ENCODE data around the gene UBL4A. TPM values are rescaled to one million over a fixed set of nuclear protein-coding genes. Genes with fewer than 3 reads are reported as not detected.
A peak's percentile ranks its signal among the peaks of the same experiment; 100 is the strongest.

The UBL4A gene
- total and polyA plus RNA-seq, 7 experiments from 2014 or later, result 9.2 to 65.7 (median 33.8) TPM

DNA sequence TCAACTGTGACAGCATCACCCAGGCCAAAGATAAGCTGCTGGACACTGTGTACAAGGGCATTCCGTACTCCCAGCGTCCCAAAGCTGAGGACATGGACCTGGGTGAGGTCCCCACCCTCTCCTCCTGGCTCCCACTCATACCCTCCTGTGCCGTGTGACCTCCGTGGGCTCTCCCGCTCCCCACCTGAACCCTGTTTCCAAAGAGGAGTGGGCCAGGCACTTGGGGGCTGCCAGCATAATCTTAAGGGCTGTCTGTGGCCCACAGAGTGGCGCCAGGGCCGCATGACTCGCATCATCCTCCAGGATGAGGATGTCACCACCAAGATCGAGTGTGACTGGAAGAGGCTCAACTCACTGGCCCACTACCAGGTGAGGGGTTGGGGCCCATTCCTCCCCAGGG is 17.3 kb downstream of the UBL4A start:
- Mint-ChIP-seq H3K9me3 (peaks cover 0 to 2% (median 0%) of the 10 kb centered on the region in 11 donors), H3K4me1 (peaks cover 0 to 2% (median 0%) of the 10 kb centered on the region in 7 donors), H3K27me3 (no peaks in the 10 kb centered on the region), H3K36me3 (no peaks in the 10 kb centered on the region), H3K4me3 (no peak overlapping the region), H3K27ac (no peak overlapping the region)
- CTCF ChIA-PET, result no interaction called here
- Histone ChIP-seq H3K27ac (ENCODE audit: low read depth, low read length) (no peak overlapping the region), H3K4me3 (ENCODE audit: low read length) (no peak overlapping the region), H3K27me3 (ENCODE audit: control insufficient read depth in 2 of 2, insufficient read depth in 2 of 2, low read length in 2 of 2) (no peaks in the 10 kb centered on the region), H3K4me1 (ENCODE audit: control insufficient read depth in 2 of 2, insufficient read depth in 2 of 2, low read length in 2 of 2) (no peaks in the 10 kb centered on the region), H3K36me3 (ENCODE audit: control insufficient read depth in 2 of 3, insufficient read depth in 3 of 3, low read length in 3 of 3) (peaks cover 0 to 66% (median 0%) of the 10 kb centered on the region in 3 experiments), H3K9me3 (ENCODE audit: control insufficient read depth in 2 of 3, low read length in 3 of 3) (no peaks in the 10 kb centered on the region)
- ATAC-seq, result no peak
- DNase-seq, result no peak
- intact Hi-C loops (cut with micrococcal nuclease), result no loop called here
- POLR2A ChIA-PET, result no interaction called here

DNA sequence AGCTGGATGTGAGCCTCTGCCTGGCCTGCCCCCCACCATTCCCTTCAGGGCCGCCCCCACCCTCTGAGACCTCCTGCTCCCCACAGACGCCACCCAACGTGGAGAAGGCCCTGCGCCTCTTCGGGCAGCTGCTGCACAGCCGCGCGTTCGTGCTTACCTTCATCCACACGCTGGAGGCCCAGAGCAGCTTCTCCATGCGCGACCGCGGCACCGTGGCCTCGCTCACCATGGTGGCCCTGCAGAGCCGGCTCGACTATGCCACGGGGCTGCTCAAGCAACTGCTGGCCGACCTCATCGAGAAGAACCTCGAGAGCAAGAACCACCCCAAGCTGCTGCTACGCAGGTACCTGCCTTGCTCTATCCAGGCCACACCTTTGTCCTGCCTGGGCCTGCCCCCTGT is 18.2 kb downstream of the UBL4A start:
- H3K27me3 ChIP-seq (ENCODE audit: control insufficient read depth in 2 of 2, insufficient read depth in 2 of 2, low read length in 2 of 2), result no peaks in the 10 kb centered on the region
- Mint-ChIP-seq H3K4me1 (no peaks in the 10 kb centered on the region), H3K27ac (no peak overlapping the region), H3K4me3 (no peak overlapping the region), H3K9me3 (peaks cover 0 to 2% (median 0%) of the 10 kb centered on the region in 11 donors), H3K36me3 (no peaks in the 10 kb centered on the region), H3K27me3 (no peaks in the 10 kb centered on the region)
- intact Hi-C loops (cut with micrococcal nuclease), result no loop called here
- H3K4me3 ChIP-seq (ENCODE audit: low read length), result no peak overlapping the region
- ChIA-PET POLR2A (no interaction called here), CTCF (no interaction called here)
- H3K27ac ChIP-seq (ENCODE audit: low read depth, low read length), result no peak overlapping the region
- H3K9me3 ChIP-seq (ENCODE audit: control insufficient read depth in 2 of 3, low read length in 3 of 3), result no peaks in the 10 kb centered on the region
- H3K36me3 ChIP-seq (ENCODE audit: control insufficient read depth in 2 of 3, insufficient read depth in 3 of 3, low read length in 3 of 3), result peaks cover 0 to 72% (median 0%) of the 10 kb centered on the region in 3 experiments
- no peaks in the 10 kb centered on the region for H3K4me1 ChIP-seq (ENCODE audit: control insufficient read depth in 2 of 2, insufficient read depth in 2 of 2, low read length in 2 of 2)
- DNase-seq (no peak), ATAC-seq (no peak)

DNA sequence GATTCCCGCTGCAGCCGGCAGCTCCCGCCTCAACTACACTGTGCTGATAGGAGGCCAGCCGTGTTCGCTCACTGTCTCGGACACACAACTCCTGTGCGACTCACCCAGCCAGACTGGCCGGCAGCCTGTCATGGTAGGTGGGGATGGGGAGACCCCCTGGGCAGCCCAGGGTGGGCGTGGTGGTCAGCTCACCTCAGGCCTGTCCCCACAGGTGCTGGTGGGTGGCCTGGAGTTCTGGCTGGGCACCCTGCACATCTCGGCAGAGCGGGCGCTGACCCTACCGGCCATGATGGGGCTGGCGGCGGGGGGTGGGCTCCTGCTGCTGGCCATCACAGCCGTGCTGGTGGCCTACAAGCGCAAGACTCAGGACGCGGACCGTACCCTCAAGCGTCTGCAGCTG is 18.9 kb downstream of the UBL4A start:
- Mint-ChIP-seq H3K27ac (no peak overlapping the region), H3K36me3 (no peaks in the 10 kb centered on the region), H3K4me1 (peaks cover 0 to 4% (median 0%) of the 10 kb centered on the region in 7 donors), H3K9me3 (no peaks in the 10 kb centered on the region), H3K27me3 (no peaks in the 10 kb centered on the region), H3K4me3 (no peak overlapping the region)
- DNase-seq (no peak), ATAC-seq (no peak)
- Histone ChIP-seq H3K27ac (ENCODE audit: low read depth, low read length) (no peak overlapping the region), H3K36me3 (ENCODE audit: control insufficient read depth in 2 of 3, insufficient read depth in 3 of 3, low read length in 3 of 3) (peaks cover 0 to 76% (median 0%) of the 10 kb centered on the region in 3 experiments), H3K4me3 (ENCODE audit: low read length) (no peak overlapping the region), H3K9me3 (ENCODE audit: control insufficient read depth in 2 of 3, low read length in 3 of 3) (no peaks in the 10 kb centered on the region), H3K4me1 (ENCODE audit: control insufficient read depth in 2 of 2, insufficient read depth in 2 of 2, low read length in 2 of 2) (no peaks in the 10 kb centered on the region), H3K27me3 (ENCODE audit: control insufficient read depth in 2 of 2, insufficient read depth in 2 of 2, low read length in 2 of 2) (no peaks in the 10 kb centered on the region)
- POLR2A ChIA-PET, result no interaction called here
- intact Hi-C loops (cut with micrococcal nuclease), result no loop called here
- CTCF ChIA-PET, result no interaction called here

DNA sequence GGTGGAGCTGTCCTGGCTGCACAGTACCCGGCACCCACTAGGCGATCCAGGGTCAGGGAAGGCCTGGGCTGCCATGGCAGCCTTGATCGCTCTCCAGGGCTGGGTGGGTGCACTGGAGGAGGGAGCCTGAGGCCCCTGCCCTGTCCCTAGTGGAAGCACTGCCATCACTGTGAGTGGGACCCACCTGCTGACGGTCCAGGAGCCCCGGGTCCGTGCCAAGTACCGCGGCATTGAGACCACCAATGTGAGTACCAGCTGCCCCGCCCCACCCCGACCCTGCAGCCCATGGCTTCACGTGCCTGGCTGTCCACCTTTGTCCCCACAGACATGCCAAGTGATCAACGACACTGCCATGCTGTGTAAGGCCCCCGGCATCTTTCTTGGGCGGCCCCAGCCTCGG is 19.5 kb downstream of the UBL4A start:
- Mint-ChIP-seq H3K36me3 (no peaks in the 10 kb centered on the region), H3K9me3 (no peaks in the 10 kb centered on the region), H3K4me1 (peaks cover 0 to 4% (median 0%) of the 10 kb centered on the region in 7 donors), H3K4me3 (no peak overlapping the region), H3K27me3 (no peaks in the 10 kb centered on the region), H3K27ac (no peak overlapping the region)
- no peaks in the 10 kb centered on the region for H3K4me1 ChIP-seq (ENCODE audit: control insufficient read depth in 2 of 2, insufficient read depth in 2 of 2, low read length in 2 of 2)
- peaks cover 0 to 75% (median 0%) of the 10 kb centered on the region in 3 experiments for H3K36me3 ChIP-seq (ENCODE audit: control insufficient read depth in 2 of 3, insufficient read depth in 3 of 3, low read length in 3 of 3)
- no peak for ATAC-seq
- ChIA-PET CTCF (no interaction called here), POLR2A (interaction anchor here (1.3 kb wide), 1 partner anchor 9 kb away, joined by 4 read pairs; no protein-coding TSS in a partner anchor)
- intact Hi-C loops (cut with micrococcal nuclease), result no loop called here
- H3K27me3 ChIP-seq (ENCODE audit: control insufficient read depth in 2 of 2, insufficient read depth in 2 of 2, low read length in 2 of 2), result no peaks in the 10 kb centered on the region
- H3K27ac ChIP-seq (ENCODE audit: low read depth, low read length), result no peak overlapping the region
- H3K9me3 ChIP-seq (ENCODE audit: control insufficient read depth in 2 of 3, low read length in 3 of 3), result no peaks in the 10 kb centered on the region
- no peak for DNase-seq
- H3K4me3 ChIP-seq (ENCODE audit: low read length), result no peak overlapping the region

DNA sequence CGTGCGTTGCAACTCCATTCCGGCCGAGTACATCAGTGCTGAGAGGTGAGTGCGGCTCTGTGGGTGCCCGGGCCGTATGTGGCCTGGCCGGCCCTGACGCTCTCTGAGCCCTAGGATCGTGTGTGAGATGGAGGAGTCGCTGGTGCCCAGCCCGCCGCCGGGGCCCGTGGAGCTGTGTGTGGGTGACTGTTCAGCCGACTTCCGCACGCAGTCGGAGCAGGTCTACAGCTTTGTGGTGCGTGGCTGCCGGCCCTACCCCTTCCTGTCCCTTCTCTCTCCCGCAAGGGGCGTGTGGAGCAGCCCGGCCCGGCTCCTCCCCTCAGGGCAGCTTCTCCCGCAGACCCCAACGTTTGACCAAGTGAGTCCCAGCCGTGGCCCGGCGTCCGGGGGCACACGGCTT is 20.4 kb downstream of the UBL4A start:
- Histone ChIP-seq H3K4me1 (ENCODE audit: control insufficient read depth in 2 of 2, insufficient read depth in 2 of 2, low read length in 2 of 2) (no peaks in the 10 kb centered on the region), H3K9me3 (ENCODE audit: control insufficient read depth in 2 of 3, low read length in 3 of 3) (no peaks in the 10 kb centered on the region), H3K27ac (ENCODE audit: low read depth, low read length) (no peak overlapping the region), H3K36me3 (ENCODE audit: control insufficient read depth in 2 of 3, insufficient read depth in 3 of 3, low read length in 3 of 3) (peaks cover 0 to 70% (median 0%) of the 10 kb centered on the region in 3 experiments), H3K4me3 (ENCODE audit: low read length) (no peak overlapping the region), H3K27me3 (ENCODE audit: control insufficient read depth in 2 of 2, insufficient read depth in 2 of 2, low read length in 2 of 2) (no peaks in the 10 kb centered on the region)
- Mint-ChIP-seq H3K4me3 (no peak overlapping the region), H3K27ac (no peak overlapping the region), H3K9me3 (no peaks in the 10 kb centered on the region), H3K27me3 (no peaks in the 10 kb centered on the region), H3K4me1 (peaks cover 0 to 7% (median 0%) of the 10 kb centered on the region in 7 donors), H3K36me3 (peaks cover 0 to 2% (median 0%) of the 10 kb centered on the region in 5 donors)
- no peak for DNase-seq
- POLR2A ChIA-PET, result interaction anchor here (0.6 to 1.4 kb wide), 4 partner anchors 10 to 42 kb away, joined by 3 to 4 read pairs (median 3); no protein-coding TSS in a partner anchor
- ATAC-seq, result no peak
- intact Hi-C loops (cut with micrococcal nuclease), result no loop called here
- CTCF ChIA-PET, result no interaction called here

DNA sequence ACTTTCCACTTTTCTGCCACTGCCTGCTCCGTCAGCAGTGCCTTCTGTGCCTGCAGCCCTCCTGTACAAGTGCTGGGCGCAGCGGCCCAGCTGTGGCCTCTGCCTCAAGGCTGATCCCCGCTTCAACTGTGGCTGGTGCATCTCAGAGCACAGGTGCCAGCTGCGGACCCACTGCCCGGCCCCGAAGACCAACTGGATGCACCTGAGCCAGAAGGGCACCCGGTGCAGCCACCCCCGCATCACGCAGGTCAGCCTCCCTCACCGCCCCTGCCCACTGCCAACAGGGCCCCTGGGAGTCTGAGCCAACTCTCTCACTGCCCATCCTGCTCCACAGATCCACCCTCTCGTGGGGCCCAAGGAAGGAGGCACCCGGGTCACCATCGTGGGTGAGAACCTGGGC is 20.8 kb downstream of the UBL4A start:
- DNase-seq (no peak), ATAC-seq (no peak)
- H3K4me3 Mint-ChIP-seq, result peak overlapping the region in 1 of 10 donors; percentile 32
- Histone ChIP-seq H3K27ac (ENCODE audit: low read depth, low read length) (no peak overlapping the region), H3K4me1 (ENCODE audit: control insufficient read depth in 2 of 2, insufficient read depth in 2 of 2, low read length in 2 of 2) (no peaks in the 10 kb centered on the region), H3K27me3 (ENCODE audit: control insufficient read depth in 2 of 2, insufficient read depth in 2 of 2, low read length in 2 of 2) (no peaks in the 10 kb centered on the region), H3K9me3 (ENCODE audit: control insufficient read depth in 2 of 3, low read length in 3 of 3) (no peaks in the 10 kb centered on the region), H3K36me3 (ENCODE audit: control insufficient read depth in 2 of 3, insufficient read depth in 3 of 3, low read length in 3 of 3) (peaks cover 0 to 70% (median 0%) of the 10 kb centered on the region in 3 experiments), H3K4me3 (ENCODE audit: low read length) (no peak overlapping the region)
- peaks cover 0 to 2% (median 0%) of the 10 kb centered on the region in 5 donors for H3K36me3 Mint-ChIP-seq
- intact Hi-C loops (cut with micrococcal nuclease), result no loop called here
- H3K27ac Mint-ChIP-seq, result no peak overlapping the region
- ChIA-PET POLR2A (interaction anchor here (0.6 to 1.4 kb wide), 5 partner anchors 10 to 51 kb away, joined by 3 to 4 read pairs (median 3); partner anchors contain the start of gene FAM3A), CTCF (no interaction called here)
- no peaks in the 10 kb centered on the region for H3K9me3 Mint-ChIP-seq
- H3K4me1 Mint-ChIP-seq, result peaks cover 0 to 7% (median 0%) of the 10 kb centered on the region in 7 donors
- H3K27me3 Mint-ChIP-seq, result no peaks in the 10 kb centered on the region

DNA sequence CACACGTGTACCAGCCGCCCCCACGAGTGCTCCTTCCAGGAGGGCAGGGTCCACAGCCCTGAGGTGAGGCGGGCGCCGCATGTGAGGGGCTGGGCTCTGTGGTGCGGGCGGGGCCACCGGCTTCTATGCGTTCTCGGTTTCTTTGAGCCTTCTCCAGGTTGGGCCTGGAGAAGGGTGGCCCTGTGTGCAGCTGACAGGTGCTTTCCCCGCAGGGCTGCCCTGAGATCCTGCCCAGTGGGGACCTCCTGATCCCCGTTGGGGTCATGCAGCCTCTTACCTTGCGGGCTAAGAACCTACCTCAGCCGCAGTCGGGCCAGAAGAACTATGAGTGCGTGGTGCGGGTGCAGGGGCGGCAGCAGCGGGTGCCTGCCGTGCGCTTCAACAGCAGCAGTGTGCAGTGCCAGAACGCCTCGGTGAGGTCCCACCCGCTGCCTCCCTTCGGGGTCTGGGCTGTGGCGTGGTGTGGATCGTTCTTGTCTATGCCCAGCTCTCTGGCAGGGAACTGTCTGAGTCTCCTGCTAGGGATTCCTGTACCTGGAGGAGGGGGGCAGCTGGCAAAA is 21.5 kb downstream of the UBL4A start:
- Histone ChIP-seq H3K27ac (ENCODE audit: low read depth, low read length) (no peak overlapping the region), H3K27me3 (ENCODE audit: control insufficient read depth in 2 of 2, insufficient read depth in 2 of 2, low read length in 2 of 2) (no peaks in the 10 kb centered on the region), H3K36me3 (ENCODE audit: control insufficient read depth in 2 of 3, insufficient read depth in 3 of 3, low read length in 3 of 3) (peaks cover 0 to 67% (median 0%) of the 10 kb centered on the region in 3 experiments), H3K9me3 (ENCODE audit: control insufficient read depth in 2 of 3, low read length in 3 of 3) (no peaks in the 10 kb centered on the region), H3K4me1 (ENCODE audit: control insufficient read depth in 2 of 2, insufficient read depth in 2 of 2, low read length in 2 of 2) (no peaks in the 10 kb centered on the region), H3K4me3 (ENCODE audit: low read length) (no peak overlapping the region)
- Mint-ChIP-seq H3K27me3 (no peaks in the 10 kb centered on the region), H3K9me3 (no peaks in the 10 kb centered on the region), H3K27ac (no peak overlapping the region), H3K4me1 (peaks cover 0 to 7% (median 0%) of the 10 kb centered on the region in 7 donors), H3K36me3 (peaks cover 0 to 2% (median 0%) of the 10 kb centered on the region in 5 donors), H3K4me3 (no peak overlapping the region)
- ATAC-seq (no peak), DNase-seq (no peak)
- POLR2A ChIA-PET, result interaction anchor here (0.9 to 1.4 kb wide), 3 partner anchors 20 to 51 kb away, joined by 3 to 4 read pairs (median 3); partner anchors contain the start of gene FAM3A
- intact Hi-C loops (cut with micrococcal nuclease), result no loop called here
- CTCF ChIA-PET, result no interaction called here
